Measurements from ENCODE around the gene DTNB.
"Not testable (repeated sequence)": the region's sequence is repeated elsewhere in the genome, so short reads cannot be mapped to it uniquely, and the experiment has no call there.

DNA sequence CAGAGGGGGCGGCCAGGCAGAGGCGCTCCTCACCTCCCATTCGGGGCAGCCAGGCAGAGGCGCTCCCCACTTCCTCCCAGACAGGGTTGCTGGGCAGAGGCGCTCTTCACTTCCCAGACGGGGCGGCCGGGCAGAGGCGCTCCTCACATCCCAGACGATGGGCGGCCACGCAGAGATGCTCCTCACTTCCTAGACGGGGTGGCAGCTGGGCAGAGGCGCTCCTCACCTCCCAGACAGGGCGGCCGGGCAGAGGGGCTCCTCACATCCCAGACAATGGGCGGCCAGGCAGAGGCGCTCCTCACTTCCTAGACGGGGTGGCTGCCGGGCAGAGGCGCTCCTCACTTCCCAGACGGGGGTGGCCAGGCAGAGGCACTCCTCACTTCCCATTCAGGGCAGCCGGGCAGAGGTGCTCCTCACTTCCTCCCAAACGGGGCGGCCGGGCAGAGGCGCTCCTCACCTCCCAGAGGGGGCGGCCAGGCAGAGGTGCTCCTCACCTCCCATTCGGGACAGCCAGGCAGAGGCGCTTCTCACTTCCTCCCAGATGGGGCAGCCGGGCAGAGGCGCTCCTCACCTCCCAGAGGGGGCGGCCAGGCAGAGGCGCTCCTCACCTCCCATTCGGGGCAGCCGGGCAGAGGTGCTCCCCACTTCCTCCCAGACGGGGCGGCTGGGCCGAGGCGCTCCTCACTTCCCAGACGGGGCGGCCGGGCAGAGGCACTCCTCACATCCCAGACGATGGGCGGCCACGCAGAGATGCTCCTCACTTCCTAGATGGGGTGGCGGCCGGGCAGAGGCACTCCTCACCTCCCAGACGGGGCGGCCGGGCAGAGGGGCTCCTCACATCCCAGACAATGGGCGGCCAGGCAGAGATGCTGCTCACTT is 137.7 kb downstream of the DTNB start:
- TF ChIP-seq, protein P1, sequence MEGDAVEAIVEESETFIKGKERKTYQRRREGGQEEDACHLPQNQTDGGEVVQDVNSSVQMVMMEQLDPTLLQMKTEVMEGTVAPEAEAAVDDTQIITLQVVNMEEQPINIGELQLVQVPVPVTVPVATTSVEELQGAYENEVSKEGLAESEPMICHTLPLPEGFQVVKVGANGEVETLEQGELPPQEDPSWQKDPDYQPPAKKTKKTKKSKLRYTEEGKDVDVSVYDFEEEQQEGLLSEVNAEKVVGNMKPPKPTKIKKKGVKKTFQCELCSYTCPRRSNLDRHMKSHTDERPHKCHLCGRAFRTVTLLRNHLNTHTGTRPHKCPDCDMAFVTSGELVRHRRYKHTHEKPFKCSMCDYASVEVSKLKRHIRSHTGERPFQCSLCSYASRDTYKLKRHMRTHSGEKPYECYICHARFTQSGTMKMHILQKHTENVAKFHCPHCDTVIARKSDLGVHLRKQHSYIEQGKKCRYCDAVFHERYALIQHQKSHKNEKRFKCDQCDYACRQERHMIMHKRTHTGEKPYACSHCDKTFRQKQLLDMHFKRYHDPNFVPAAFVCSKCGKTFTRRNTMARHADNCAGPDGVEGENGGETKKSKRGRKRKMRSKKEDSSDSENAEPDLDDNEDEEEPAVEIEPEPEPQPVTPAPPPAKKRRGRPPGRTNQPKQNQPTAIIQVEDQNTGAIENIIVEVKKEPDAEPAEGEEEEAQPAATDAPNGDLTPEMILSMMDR (conservative IDR thresholded peaks at IDR 0.05): not testable (repeated sequence)
- TF ChIP-seq EZH2 (IDR thresholded peaks at IDR 0.05; ENCODE audit: low read depth): not testable (repeated sequence)

Measured in PC-9 (cell line).